Measurements from ENCODE around the gene TAS2R50. TPM values are rescaled to one million over a fixed set of nuclear protein-coding genes. Genes with fewer than 3 reads are reported as not detected.

Gene TAS2R50
- total and polyA plus RNA-seq, 2 donors from 2014 or later: 2.0 TPM; not detected in 1

DNA sequence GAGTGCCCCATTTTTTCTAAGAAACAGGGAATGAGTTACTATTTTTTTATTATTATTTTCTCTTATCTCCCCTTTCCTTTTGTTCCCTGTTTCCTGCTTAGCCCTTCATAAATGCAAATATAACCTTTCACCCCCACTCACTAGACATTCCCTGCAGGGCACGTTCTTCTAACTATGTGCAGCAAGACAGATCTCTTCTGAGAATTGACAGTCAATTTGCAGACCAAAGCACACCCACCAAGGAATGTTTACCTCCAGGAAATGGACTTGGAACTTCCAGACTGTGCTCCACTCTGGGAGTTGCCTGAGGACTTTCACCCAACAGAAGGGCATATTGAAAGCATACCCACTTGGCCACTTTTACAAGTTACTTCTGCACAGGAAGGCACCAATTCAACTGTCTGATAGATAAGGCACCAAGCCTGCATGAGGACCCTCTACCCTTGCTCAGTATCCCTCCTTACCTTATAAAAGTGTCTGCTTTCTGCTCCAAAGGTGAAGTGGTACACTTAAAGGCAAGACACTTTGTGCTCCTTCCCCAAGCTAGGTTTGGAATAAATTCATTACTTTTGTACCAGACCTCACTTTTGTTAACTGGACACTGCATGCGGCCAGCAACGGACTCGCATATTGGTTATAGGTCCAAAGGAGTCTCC, 29.2 kb upstream of the TAS2R50 start:
- Histone ChIP-seq H3K9ac (ENCODE audit: low read length in 3 of 3) (no peak overlapping the region), H3K36me3 (ENCODE audit: control insufficient read depth in 2 of 3, insufficient read depth in 3 of 3, low read length in 3 of 3) (no peaks in the 10 kb centered on the region), H3K4me1 (ENCODE audit: control insufficient read depth in 2 of 3, insufficient read depth in 2 of 3, low read depth in 1 of 3, low read length in 3 of 3) (no peaks in the 10 kb centered on the region), H3K4me3 (ENCODE audit: low read length in 3 of 3) (no peak overlapping the region), H3K9me3 (ENCODE audit: control insufficient read depth in 2 of 3, insufficient read depth in 1 of 3, low read length in 3 of 3) (no peaks in the 10 kb centered on the region), H3K27me3 (ENCODE audit: control insufficient read depth, insufficient read depth, low read length) (no peaks in the 10 kb centered on the region), H3K27ac (ENCODE audit: low read depth in 2 of 2, low read length in 2 of 2) (peak overlapping the region in 1 of 2 donors; percentile 30)
- DNase-seq (peak in 1 of 5 donors; percentile 13), FAIRE-seq (no peak)
- intact Hi-C loops (cut with DNase I): no loop called here
- TF ChIP-seq, protein P1, sequence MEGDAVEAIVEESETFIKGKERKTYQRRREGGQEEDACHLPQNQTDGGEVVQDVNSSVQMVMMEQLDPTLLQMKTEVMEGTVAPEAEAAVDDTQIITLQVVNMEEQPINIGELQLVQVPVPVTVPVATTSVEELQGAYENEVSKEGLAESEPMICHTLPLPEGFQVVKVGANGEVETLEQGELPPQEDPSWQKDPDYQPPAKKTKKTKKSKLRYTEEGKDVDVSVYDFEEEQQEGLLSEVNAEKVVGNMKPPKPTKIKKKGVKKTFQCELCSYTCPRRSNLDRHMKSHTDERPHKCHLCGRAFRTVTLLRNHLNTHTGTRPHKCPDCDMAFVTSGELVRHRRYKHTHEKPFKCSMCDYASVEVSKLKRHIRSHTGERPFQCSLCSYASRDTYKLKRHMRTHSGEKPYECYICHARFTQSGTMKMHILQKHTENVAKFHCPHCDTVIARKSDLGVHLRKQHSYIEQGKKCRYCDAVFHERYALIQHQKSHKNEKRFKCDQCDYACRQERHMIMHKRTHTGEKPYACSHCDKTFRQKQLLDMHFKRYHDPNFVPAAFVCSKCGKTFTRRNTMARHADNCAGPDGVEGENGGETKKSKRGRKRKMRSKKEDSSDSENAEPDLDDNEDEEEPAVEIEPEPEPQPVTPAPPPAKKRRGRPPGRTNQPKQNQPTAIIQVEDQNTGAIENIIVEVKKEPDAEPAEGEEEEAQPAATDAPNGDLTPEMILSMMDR (IDR thresholded peaks at IDR 0.05; ENCODE audit: borderline replicate concordance, extremely low read depth, insufficient read depth): no peak

DNA sequence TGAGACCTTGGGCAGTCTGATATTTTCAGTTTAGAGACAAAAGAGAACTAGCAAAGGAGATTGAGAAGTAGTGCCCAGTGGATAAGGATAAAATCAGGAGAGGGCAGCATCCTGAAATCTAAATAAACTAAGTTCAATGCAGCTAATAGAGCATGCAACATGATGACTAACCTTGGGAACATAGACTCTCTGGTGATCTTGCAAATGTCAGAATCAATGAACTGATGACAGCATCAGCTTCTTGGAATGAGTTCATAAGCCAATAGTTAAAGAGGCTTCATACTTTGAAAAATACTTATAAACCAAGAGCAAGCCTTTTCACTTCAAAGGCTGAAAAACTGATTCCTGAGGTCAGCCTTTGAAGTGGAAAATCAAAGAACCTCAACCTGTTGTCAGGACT, 27.5 kb upstream of the TAS2R50 start:
- no peak overlapping the region for H3K9ac ChIP-seq (ENCODE audit: low read length in 3 of 3)
- FAIRE-seq: no peak
- intact Hi-C loops (cut with DNase I): no loop called here

DNA sequence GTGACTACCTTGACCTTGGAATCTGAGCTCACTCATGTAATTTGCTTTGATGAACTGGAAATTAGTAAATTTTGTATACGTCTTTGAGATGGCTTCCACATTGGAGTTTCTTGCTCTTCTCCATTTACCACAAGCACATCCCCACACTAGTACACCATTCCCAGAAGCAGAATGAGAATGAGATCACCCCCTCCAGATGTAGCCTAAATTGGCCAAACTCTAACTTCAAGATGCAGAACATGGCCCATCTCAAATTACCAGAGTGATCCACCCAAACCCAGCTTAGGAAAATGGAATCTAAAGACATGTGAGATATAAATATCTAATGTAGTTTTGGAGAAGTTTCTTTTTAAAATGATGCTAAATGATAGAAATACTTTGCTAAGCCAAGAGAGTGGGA, 20.9 kb upstream of the TAS2R50 start:
- H3K9ac ChIP-seq (ENCODE audit: low read length in 3 of 3): no peak overlapping the region
- no peak for DNase-seq
- no peak for FAIRE-seq
- H3K27ac ChIP-seq (ENCODE audit: low read depth in 2 of 2, low read length in 2 of 2): no peak overlapping the region
- no peaks in the 10 kb centered on the region for H3K27me3 ChIP-seq (ENCODE audit: control insufficient read depth, insufficient read depth, low read length)
- intact Hi-C loops (cut with DNase I): no loop called here
- TF ChIP-seq, protein P1 (IDR thresholded peaks at IDR 0.05; ENCODE audit: borderline replicate concordance, extremely low read depth, insufficient read depth): no peak
- no peaks in the 10 kb centered on the region for H3K9me3 ChIP-seq (ENCODE audit: control insufficient read depth in 2 of 3, insufficient read depth in 1 of 3, low read length in 3 of 3)
- no peaks in the 10 kb centered on the region for H3K4me1 ChIP-seq (ENCODE audit: control insufficient read depth in 2 of 3, insufficient read depth in 2 of 3, low read depth in 1 of 3, low read length in 3 of 3)
- no peak overlapping the region for H3K4me3 ChIP-seq (ENCODE audit: low read length in 3 of 3)
- no peaks in the 10 kb centered on the region for H3K36me3 ChIP-seq (ENCODE audit: control insufficient read depth in 2 of 3, insufficient read depth in 3 of 3, low read length in 3 of 3)

More for the DNA sequence above, 27.5 kb upstream of the TAS2R50 start:
- Histone ChIP-seq H3K4me1 (ENCODE audit: control insufficient read depth in 2 of 3, insufficient read depth in 2 of 3, low read depth in 1 of 3, low read length in 3 of 3) (no peaks in the 10 kb centered on the region), H3K27ac (ENCODE audit: low read depth in 2 of 2, low read length in 2 of 2) (no peak overlapping the region), H3K4me3 (ENCODE audit: low read length in 3 of 3) (no peak overlapping the region), H3K36me3 (ENCODE audit: control insufficient read depth in 2 of 3, insufficient read depth in 3 of 3, low read length in 3 of 3) (no peaks in the 10 kb centered on the region), H3K27me3 (ENCODE audit: control insufficient read depth, insufficient read depth, low read length) (no peaks in the 10 kb centered on the region), H3K9me3 (ENCODE audit: control insufficient read depth in 2 of 3, insufficient read depth in 1 of 3, low read length in 3 of 3) (no peaks in the 10 kb centered on the region)
- TF ChIP-seq, protein P1 (IDR thresholded peaks at IDR 0.05; ENCODE audit: borderline replicate concordance, extremely low read depth, insufficient read depth): no peak
- no peak for DNase-seq

DNA sequence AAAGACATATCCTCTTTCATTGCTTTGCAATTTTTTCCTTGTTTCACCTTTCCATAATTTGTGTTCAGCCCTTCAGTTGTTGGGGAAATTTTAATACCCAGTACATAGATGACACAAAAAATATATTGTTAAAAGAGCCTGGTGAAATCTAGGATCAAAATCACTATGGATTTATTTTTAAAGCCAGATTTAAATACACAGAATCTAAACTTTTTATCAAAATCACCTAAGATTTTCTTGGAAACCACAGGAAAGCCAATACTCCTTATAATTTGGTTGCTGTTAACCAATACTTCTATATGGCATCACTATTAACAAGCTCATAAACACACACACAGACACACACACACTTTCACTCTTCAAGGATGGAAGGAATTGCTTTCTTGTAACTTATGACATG, 11.5 kb upstream of the TAS2R50 start, which contains the start of gene TAS2R20:
TAS2R20 (minus strand) TSS at position 101 of the 400 bp plus-strand sequence. CDS start 429 bp downstream, outside the sequence.
- intact Hi-C loops (cut with DNase I): no loop called here
- H3K36me3 ChIP-seq (ENCODE audit: control insufficient read depth in 2 of 3, insufficient read depth in 3 of 3, low read length in 3 of 3): peaks cover 0 to 2% (median 0%) of the 10 kb centered on the region in 3 donors

More for the DNA sequence above, 11.5 kb upstream of the TAS2R50 start, which contains the start of gene TAS2R20:
- no peak within 1 kb of the TSS for H3K4me3 ChIP-seq (ENCODE audit: low read length in 3 of 3)
- no peak within 1 kb of the TSS for H3K9ac ChIP-seq (ENCODE audit: low read length in 3 of 3)
- no peaks in the 10 kb centered on the region for H3K27me3 ChIP-seq (ENCODE audit: control insufficient read depth, insufficient read depth, low read length)
- DNase-seq: no peak
- H3K9me3 ChIP-seq (ENCODE audit: control insufficient read depth in 2 of 3, insufficient read depth in 1 of 3, low read length in 3 of 3): no peaks in the 10 kb centered on the region
- TF ChIP-seq, protein P1 (IDR thresholded peaks at IDR 0.05; ENCODE audit: borderline replicate concordance, extremely low read depth, insufficient read depth): no peak
- FAIRE-seq: no peak
- no peak within 1 kb of the TSS for H3K27ac ChIP-seq (ENCODE audit: low read depth in 2 of 2, low read length in 2 of 2)
- no peaks in the 10 kb centered on the region for H3K4me1 ChIP-seq (ENCODE audit: control insufficient read depth in 2 of 3, insufficient read depth in 2 of 3, low read depth in 1 of 3, low read length in 3 of 3)

Measured in kidney (tissue), 14 donors.